Activated CD4-positive, CD25-positive, alpha-beta regulatory T cell treated with anti-CD3 and anti-CD28 coated beads, Interleukin-2, amount 50 U/mL, for 16 hours (primary cell): Measurements from ENCODE around the gene SPX.

Experiments
- DNase-seq: peaks from one replicate; pipeline ENCODE4 v3.0.0-alpha.2; 2020; ENCODE audit warnings: low read depth, low spot score

The SPX gene

GRCh38 chr12:21538061-21538653, 12.1 kb downstream of the SPX start:
- no peak for DNase-seq

- no peak for DNase-seq
Measured at GRCh38 chr12:21539797-21540196, 13.7 kb downstream of the SPX start.

DNA sequence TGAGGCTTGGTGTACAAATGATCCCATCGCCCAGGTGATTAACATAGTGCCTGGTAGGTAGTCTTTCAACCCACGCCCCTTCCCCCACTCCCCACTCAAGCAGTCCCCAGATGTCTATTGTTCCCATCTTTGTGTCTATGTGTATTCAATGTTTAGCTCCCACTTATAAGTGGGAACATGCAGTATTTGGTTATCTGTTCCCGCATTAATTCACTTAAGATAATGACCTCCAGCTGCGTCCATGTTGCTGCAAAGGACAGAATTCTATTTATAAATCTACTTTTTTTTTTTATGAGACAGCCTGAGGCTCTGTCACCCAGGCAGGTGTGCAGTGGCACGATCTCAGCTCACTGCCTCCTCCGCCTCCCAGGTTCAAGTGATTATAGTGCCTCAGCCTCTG, 15.7 kb downstream of the SPX start:
- DNase-seq = no peak

DNA sequence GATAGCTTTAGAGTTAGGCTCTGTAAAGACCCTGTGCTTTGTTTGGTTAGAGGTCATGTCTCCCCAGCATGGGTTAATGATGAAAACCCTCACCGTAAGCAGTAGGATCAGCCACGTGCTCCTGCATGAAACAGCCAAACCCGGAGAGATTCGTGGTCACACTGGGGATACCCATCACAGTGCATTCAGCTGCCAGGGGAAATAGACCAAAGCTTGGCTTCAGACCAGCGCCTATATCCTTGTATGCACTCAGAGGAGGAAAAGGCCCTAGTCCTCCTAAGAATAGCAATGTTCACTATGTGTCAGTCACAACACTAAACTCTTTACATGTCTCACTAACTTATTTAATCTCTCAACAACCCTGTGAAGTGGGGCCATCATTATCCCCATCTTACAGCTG, 16.3 kb downstream of the SPX start:
- DNase-seq = no peak

DNA sequence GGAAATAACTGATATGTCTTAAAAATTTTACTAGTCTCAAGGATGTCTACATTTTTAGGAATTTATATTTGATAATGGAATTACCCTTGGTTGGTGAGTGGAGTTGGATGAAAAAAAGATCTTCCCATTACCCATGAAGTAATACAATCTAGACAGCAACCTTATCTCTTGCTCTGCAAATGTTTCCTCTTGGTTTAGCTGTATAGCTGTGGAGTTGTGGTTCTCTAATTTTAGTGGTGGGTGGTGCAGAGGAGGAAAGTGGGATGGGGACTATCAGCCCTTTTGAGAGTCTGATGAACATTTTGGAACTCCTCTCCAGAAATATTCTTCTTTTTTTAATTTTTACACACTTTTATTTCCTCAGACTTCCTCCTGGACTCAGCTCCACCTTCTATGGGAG, 17.1 kb downstream of the SPX start:
- no peak for DNase-seq

- DNase-seq = no peak
Measured at GRCh38 chr12:21545557-21545956, 19.5 kb downstream of the SPX start.

DNA sequence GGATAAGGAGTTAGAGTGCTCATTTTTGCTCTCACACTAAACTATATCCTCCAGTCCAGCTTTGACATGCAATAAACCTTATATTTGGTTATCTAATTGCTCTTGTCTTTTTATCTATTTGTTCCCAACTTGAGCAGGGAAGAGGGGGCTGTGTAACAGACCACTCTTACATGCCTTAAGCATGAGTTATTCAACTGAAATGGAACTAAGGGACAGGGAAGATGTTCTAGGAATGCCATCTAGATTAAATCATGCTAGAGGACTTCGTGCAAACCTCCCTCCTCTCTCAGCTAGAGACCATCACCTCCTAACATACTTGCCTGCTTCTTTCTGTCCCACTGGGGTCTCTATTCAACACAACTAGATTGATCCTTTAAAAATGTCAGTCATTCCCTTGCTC, 20.6 kb downstream of the SPX start:
- no peak for DNase-seq

DNA sequence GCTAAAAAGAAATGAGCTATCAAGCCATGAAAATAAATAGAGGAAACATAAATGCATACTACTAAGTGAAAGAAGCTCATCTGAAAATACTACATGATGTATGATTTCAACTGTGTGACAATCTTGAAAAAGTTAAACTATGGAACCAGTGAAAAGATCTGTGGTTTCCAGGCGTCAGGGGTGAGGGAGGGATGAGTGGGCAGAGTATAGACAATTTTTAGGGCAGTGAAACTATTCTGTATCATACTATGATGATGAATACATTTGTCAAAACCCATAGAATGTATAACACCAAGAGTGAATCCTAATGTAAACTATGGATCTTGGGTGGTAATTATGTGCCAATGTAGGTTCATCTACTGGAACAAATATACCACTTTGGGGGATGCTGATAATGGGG, 21.3 kb downstream of the SPX start:
- DNase-seq = no peak

DNA sequence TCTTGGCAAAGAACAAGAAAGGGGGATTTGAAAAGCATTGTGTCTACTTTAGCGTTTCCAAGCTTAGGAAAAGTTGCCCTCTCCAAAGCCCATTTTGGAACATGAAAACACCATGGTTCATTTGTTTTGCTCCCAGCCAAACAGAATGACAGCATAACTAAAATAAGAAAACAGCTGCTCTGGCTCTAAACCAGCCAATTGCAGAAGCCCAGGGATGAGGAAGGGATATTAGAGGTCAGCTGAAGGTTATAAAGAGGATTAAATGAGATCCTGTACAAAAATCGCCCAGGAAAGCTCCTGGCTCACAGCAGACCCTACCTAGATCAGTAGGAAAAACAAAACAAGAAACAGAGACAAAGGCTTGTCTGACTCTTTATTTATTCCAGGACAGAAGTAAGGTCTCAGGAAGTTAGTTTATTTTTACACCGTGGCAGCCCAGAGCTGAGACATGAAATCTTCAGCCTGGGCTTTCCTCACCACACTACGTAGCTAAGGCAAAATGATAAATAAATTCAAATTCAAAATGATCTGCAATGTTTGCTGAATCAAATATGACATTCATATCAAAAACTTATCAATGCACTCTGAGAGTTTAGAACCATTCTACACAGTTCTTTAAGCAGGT, 25.9 kb downstream of the SPX start:
- no peak for DNase-seq

GRCh38 chr12:21552635-21553328, 26.7 kb downstream of the SPX start:
- DNase-seq = no peak

- DNase-seq = no peak
Measured at GRCh38 chr12:21553329-21553675, 27.2 kb downstream of the SPX start.

DNA sequence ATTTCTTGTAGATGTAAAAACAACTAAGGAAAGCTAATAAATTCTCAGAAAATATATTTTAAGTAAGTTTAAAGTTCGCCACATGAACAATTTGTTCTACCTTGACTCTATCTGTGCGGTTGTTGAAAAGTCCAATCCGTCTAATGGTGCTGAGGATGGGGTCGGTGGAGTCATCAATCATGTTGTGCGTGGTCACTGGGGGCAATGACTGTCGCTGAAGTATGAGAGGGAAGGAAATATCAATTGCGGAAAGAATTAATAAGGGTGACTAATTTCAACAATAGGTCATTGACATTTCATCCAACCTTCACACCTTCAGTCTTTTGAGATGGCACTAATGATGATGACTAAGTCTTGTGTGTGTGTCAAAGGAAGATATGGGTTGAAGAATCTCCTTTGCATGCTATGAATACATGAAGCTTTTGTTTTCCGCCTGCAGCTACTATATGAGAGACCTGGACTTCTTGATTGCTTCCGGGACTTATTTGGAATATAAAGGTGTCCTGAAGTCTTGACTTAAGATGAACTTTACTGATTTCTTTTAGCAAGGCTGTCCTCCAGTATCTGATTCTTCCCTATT, 32.1 kb downstream of the SPX start:
- no peak for DNase-seq

GRCh38 chr12:21559855-21560569, 33.9 kb downstream of the SPX start:
- DNase-seq = no peak

DNA sequence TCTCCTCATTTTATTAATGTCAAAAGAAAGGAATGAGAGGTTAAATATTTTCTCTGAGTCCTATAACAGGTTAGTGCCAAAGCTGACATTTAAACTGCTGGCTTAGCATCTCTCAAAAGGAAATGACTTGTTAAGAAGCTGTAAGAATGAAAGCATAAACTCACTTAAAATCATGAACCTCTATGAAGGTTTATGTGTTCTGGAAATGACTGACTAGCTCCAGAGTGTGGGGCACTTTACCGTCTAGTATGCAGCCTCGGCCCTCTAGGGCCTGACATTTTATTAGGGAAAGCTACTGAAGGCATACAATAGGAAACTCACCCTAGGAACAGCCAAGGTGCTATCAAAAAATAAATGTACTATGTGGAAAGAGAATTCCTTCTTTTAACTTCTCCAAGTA, 35.1 kb downstream of the SPX start:
- no peak for DNase-seq

GRCh38 chr12:21562859-21563258, 36.8 kb downstream of the SPX start:
- no peak for DNase-seq

DNA sequence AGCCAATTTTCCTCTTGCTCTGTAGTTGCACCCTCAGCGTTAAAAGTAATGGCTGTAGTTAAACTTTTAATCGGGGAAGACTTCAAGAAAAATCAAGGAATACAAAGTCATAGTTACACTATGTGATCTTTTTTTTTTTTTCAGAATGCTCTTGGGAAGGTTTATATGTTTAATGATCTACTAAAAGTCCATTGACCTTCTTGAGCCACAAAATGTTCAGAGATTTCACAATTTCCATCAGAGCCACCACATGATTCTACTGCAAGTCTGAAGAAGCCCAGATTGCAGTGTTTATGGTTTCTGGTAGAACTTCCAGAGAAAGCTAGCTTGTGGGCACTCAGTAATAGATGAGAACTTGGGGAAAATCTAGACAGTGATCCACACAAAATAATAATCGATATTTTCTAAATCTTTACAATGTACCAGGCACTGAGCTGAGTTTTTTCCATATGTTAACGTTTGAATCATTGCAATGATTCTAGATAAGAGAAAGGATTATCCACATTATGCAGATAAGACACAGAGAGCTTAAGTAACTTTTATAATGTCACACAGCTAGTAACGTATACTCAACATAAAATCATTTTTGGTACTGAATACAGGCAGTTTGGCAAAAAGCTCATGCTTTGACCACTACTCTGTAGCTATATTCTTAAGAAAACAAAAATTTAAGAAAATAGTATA, 40.3 kb downstream of the SPX start:
- no peak for DNase-seq

DNA sequence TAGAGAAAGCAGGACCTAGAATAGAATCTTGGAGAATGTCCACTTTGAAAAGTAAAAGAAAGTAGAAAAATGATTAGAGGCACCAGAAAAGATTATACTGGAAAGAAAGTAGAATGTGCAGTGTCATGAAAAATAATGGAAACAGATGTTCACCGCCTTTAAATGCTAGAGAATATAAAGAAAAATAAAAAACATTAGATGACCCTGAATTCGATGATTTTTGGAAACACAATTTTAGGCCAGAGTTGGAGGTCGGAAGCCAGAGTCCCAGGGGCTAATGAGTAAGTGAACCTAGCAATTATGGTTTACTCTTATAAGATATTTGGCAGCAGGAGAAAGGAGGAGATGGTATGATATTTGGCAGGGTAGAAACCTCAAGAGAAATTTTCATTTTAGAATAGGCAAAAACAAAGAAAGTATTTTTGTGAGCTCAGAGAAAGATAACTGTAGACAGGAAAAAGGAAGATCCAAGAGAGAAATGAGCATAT, 40.9 kb downstream of the SPX start:
- no peak for DNase-seq

GRCh38 chr12:21568115-21568514, 42.0 kb downstream of the SPX start:
- no peak for DNase-seq

- no peak for DNase-seq
Measured at GRCh38 chr12:21571046-21571445, 45.0 kb downstream of the SPX start.

DNA sequence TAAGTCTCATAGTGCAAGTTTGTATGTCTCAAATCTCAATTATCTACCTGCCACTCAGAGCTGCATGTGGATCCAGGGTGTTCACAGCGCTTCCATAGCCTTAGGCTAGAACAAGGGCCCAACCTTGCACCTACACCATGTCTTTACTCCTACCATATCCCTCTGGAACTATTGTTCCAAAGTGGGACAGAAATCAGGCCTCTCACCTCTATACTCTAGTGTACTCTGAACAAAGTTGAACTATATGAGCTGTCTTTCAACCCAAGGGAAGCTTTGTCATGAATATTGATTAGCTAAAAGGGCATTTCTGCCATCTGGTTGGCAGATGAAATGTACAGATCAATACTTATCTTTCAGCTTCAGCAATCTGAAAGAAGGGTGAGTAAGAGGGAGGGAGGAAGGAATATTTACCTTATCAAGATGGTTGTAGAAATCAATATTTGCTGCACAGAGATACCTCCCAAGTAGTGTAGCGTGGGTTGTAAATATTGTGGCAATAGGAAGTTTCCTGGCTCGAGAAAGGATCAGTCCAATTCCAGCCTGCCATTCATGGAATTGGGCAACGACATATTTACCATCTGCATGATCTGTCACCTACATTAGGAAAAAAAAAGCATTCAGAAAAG, 47.8 kb downstream of the SPX start:
- no peak for DNase-seq

DNA sequence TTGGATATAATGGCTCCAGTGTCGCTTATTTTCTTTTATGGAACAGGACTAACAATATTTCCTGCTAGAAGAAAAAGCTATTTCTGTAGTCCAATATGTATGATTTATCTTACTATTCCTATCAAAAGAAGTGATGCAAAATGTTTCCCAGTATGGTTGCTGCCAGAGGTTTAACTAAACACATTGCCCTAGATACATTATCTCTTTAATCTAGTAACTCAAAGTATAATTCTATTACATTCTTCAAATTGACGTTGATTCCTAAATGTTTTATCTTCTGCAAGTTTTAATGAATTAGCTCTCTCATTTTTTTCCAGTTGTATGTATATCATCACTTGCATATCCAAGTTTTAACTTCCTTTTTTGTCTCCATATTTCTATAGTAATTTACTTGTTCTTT, 50.3 kb downstream of the SPX start:
- DNase-seq = no peak
